Hematopoietic multipotent progenitor cell treated with erythropoietin and hydrocortisone succinate and interleukin-3 and kit ligand, for 15 days (in vitro differentiated cells): ENCODE results near the gene ATP6V0B.

ENCODE experiments used
- DNase-seq: peaks from one replicate; pipeline ENCODE4 v3.0.0-alpha.2; 2015; ENCODE audit warnings: low spot score

The ATP6V0B gene

DNA sequence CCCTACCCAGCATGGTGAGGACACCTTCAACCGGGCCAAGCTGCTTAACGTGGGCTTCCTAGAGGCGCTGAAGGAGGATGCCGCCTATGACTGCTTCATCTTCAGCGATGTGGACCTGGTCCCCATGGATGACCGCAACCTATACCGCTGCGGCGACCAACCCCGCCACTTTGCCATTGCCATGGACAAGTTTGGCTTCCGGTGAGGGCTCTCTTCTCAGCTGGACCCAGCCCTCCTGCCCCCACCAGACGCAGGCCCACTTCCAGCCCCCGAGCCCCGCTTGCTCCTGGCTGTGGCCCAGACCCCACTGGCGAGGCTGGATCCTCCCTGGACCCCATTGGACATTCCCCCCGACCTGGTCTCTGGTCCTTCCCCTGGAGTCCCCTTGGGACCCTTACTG lies 10.1 kb downstream of the ATP6V0B start:
- no peak for DNase-seq

- no peak for DNase-seq
Observed at GRCh38 chr1:43985984-43986595, 11.3 kb downstream of the ATP6V0B start.

DNA sequence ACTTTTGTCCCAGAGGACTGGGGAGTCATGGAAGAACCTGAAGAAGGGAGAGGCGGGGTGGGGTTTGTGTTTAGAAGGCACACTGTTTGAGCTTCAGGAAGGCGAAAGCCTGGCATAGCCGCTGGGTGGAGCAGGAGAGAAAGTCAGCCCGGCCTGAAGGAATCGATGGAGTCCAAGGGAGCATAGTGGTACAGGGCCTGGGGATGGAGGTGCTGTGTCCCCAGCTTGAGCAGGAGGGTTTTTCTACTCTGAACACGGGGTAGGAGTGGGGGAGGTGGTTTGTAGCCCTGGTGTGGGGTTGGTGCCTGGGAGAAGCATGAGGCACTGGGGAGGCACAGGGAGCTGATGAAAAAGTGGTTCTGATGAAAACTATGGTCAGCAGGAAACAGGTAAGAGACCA lies 12.0 kb downstream of the ATP6V0B start:
- DNase-seq, result no peak

- DNase-seq, result no peak
Observed at GRCh38 chr1:43987159-43987902, 12.6 kb downstream of the ATP6V0B start.

DNA sequence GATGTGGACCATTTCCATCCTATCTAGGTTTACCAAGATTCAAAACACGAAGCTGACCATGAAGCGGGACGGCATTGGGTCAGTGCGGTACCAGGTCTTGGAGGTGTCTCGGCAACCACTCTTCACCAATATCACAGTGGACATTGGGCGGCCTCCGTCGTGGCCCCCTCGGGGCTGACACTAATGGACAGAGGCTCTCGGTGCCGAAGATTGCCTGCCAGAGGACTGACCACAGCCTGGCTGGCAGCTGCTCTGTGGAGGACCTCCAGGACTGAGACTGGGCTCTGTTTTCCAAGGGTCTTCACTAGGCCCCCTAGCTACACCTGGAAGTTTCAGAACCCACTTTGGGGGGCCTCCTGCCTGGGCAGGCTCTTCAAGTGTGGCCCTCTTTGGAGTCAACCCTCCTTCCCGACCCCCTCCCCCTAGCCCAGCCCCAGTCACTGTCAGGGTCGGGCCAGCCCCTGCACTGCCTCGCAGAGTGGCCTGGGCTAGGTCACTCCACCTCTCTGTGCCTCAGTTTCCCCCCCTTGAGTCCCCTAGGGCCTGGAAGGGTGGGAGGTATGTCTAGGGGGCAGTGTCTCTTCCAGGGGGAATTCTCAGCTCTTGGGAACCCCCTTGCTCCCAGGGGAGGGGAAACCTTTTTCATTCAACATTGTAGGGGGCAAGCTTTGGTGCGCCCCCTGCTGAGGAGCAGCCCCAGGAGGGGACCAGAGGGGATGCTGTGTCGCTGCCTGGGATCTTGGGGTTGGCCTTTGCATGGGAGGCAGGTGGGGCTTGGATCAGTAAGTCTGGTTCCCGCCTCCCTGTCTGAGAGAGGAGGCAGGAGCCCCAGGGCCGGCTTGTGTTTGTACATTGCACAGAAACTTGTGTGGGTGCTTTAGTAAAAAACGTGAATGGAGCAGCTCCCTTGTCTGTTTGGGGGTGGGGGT lies 15.8 kb downstream of the ATP6V0B start:
- DNase-seq, result no peak

- DNase-seq, result no peak
Observed at GRCh38 chr1:43991200-43991475, 16.4 kb downstream of the ATP6V0B start.

DNA sequence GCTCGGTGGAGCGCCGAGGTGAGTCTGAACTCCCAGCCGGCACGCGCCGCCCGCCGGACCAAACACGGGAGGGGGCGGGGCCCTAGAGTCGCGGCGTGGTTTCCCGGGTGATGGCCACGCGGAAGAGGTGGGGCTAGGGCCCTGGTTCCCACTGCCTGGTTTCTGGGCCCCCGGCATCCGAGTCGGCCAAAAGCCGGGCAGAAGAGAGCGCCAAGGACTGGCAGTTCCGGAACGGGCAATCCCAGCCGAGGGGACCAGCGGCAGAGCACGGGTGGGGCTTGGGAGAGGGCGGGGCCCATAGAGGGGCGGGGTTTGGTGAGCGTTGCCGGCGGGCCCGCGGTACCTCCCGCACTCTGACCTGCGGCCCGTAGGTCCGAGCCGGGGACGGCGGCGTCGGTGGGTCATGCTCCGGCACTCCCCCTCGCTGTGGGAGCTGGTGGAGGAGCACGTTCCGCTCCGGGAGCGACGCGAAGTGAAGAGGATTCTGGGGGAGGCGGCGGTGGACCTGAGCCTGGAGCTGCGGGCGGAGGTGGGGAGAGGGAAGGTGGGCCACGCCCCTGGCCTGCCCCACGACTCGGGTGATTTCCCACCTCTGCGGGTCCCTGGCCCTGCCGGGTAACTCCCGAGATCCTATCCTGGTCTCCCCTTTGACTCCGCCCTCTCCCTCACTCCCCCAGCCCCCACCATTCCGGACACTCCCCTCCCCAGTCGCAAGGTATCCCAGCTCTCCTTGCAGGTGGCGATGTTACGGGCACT lies 16.9 kb downstream of the ATP6V0B start, which contains the start of gene CCDC24:
Gene CCDC24 (plus strand): TSS at position 124 of the 756 bp plus-strand sequence. CDS start 280 bp downstream, at position 404.
- DNase-seq, result peak; percentile 75

GRCh38 chr1:43992232-43992995 lies 17.7 kb downstream of the ATP6V0B start:
- no peak for DNase-seq

- no peak for DNase-seq
Observed at GRCh38 chr1:43993206-43993914, 18.6 kb downstream of the ATP6V0B start.

DNA sequence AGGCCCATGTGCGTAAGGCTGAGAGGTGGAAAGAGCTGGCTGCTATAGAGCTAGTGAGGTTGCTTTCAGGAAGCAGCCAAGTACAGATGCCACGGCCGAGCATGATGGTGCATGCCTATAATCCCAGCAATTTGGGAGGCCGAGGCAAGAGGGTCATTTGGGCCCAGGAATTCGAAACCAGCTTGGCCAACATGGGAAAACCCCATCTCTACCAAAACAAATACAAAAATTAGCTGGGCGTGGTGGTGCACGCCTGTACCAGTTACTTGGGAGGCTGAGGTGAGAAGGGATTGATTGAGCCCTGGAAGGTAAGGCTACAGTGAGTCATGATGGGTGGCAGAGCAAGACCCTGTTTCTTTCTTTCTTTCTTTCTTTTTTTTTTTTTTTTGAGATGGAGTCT lies 19.3 kb downstream of the ATP6V0B start:
- DNase-seq, result no peak

DNA sequence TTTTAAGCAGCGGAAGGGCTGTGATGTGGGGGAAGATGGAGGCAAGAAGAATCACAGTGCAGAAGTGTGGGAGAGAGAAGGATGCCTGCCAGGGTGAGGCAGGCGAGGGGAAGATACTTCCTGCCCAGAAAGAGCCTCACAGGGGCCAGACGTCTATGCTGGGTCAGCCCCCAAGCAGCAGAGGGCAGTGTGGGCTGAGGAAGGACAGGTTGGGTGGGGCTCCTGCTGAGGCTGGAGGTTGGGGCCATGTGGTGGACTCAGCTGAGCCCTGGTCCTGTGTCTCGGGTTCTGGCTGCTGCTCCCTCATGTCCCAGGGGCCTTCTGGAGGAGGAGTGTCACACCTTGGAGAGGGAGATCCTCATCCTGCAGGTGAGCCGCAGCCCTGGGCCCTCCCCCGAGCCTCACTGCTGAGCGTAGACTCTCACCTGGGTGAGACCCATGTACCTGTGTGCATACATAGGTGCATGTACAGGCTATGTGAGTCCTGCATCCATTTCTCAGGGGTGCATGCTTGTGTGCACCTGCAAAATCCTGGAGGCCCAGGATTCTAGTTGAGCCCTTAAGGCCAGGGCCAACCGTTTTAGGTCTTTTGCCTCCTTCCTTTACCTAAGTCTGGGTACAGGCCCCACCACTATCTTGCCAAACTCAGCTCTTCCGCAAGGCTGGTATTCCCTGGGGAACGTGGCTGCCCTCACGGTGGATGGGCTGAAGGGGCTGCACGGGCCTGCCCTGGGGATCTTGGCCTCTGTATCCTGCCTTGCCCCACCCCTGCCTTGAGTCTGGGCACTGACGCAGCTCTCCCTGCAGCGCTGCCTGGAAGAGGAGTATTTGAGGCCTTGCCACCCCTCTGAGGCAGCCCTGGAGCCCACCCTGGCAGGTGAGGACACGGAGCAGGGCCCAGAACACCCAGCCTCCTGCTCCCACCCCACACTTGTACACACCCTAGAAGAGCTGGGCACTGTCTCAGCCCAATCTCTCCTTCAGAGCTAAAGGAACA lies 20.3 kb downstream of the ATP6V0B start:
- DNase-seq, result peak; percentile 64

DNA sequence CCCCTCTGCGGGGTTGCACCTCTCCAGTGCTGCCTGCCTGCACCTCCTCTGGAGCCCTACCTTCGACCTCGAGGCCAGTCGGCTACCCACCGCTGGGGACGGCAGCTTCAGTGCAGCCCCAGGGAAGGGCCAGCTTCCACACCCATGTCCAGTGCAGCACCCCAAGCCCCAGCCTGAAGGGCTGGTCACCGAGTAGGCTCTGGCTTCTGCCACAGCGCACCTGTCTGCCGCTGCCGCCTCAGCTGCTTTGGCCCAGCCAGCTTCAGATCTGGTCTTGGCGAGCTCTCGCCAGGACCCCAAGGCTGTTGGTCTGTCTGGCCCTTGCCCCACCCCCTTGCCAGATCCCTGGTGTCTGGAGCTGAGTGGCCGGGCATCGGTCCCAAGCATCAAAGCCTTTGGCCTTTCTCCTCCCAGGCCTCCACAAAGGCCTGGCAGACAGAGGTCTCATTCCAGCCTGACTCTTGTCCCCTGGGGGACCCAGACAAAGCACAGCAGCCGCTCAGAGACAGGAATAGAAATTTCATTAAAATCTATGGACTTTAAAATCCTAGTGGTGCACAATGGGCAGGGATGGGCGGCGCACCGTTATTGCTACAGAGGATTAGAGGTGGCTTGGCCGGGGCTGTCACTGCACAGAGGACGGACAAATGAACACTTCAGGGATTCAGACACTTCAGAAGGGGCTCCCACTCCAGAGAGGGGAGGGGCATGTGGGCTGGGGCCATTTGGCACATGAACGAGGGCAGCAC lies 21.4 kb downstream of the ATP6V0B start:
- no peak for DNase-seq

GRCh38 chr1:43996733-43997115 lies 22.0 kb downstream of the ATP6V0B start:
- DNase-seq, result no peak

DNA sequence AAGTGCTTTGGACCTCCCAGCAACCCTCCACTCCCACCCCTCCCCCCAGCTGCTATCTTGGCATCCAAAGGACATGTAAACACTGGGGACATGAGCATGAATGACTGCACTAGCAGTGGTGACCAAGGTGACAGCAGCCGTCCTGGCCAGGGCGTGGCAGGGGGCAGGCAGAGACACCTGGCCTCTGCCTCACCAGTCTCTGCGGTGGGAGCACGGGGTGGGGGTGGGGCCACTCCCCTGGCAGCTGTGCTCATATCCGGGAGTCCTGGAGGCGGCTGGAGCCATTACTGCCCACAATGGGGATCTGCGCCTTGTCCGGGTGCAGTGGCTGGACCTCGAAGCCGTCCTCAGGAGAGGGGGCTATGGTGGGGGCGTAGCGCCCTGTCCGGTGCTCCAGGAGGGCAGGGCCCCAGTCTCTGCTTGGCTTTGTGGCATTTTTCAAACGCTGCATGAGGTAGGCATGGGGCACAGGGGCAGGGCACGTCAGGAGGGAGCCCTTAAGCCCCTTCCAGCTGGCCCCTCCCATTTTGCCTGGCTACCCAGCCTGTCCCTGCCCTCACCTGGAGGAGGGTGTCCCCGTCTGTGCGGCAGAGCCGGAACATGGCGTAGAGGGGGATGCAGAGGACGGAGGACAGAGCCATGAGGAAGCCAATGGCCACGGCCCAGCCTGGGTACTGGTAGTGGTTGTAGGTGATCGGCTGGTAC lies 22.7 kb downstream of the ATP6V0B start:
- no peak for DNase-seq

- DNase-seq, result no peak
Observed at GRCh38 chr1:43998000-43998378, 23.2 kb downstream of the ATP6V0B start.

GRCh38 chr1:43999455-43999854 lies 24.7 kb downstream of the ATP6V0B start:
- no peak for DNase-seq

- no peak for DNase-seq
Observed at GRCh38 chr1:44000122-44000665, 25.4 kb downstream of the ATP6V0B start.

DNA sequence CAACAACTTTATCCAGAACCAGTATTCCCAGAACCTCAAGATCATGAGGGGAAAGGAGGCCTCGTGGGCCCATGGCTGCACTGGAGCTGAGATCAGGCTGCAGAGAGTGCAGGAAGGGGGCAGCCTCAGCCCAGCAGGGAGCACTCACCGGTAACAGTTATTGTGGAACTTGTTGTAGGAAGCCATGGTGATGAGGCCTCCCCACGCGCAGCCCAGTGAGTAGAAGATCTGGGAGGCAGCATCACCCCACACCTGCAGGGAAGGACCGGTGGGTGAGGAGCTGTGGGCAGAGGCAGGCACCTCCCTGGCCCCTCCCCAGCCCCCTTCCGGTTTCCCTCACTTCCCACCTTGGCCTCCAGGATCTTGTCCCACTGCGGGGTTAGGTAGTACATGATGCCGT lies 27.4 kb downstream of the ATP6V0B start:
- no peak for DNase-seq
